Measurements from ENCODE around the gene CHD5.

Gene CHD5

GRCh38 chr1:6107409-6108356 lies 72.4 kb downstream of the CHD5 start:
- no peak for TF ChIP-seq EZH2 (optimal IDR thresholded peaks at IDR 0.05; ENCODE audit: low read depth, low read length)
- TF ChIP-seq CTCF (IDR thresholded peaks at IDR 0.05; ENCODE audit: low read length) = no peak
- TF ChIP-seq EZH2phosphoT487 (IDR thresholded peaks at IDR 0.05; ENCODE audit: low read length) = no peak
- Histone ChIP-seq H3K9me2 (replicated peaks; ENCODE audit: insufficient read depth, low read length) (no peaks in the 10 kb centered on the region), H3K27me3 (replicated peaks; ENCODE audit: insufficient read depth, low read length) (peaks cover 63% of the 10 kb centered on the region), H3K36me3 (replicated peaks; ENCODE audit: insufficient read depth, low read length) (no peaks in the 10 kb centered on the region), H3K27ac (ENCODE audit: low read length) (no peak overlapping the region), H3K4me2 (ENCODE audit: low read depth, low read length) (no peak overlapping the region), H3K79me2 (ENCODE audit: low read length) (no peaks in the 10 kb centered on the region), H3K9me3 (replicated peaks; ENCODE audit: insufficient read depth, low read length) (no peaks in the 10 kb centered on the region), H3K9ac (ENCODE audit: low read length) (no peak overlapping the region), H3K4me3 (ENCODE audit: low read length) (no peak overlapping the region), H3K4me1 (ENCODE audit: low read length) (no peaks in the 10 kb centered on the region), H2AFZ (ENCODE audit: low read length) (no peak overlapping the region), H4K20me1 (ENCODE audit: insufficient read depth, low read length) (no peaks in the 10 kb centered on the region), H3F3A (ENCODE audit: insufficient read depth, low read length) (no peaks in the 10 kb centered on the region)
- DNase-seq = no peak

GRCh38 chr1:6106977-6107376 lies 73.1 kb downstream of the CHD5 start:
- TF ChIP-seq CTCF (IDR thresholded peaks at IDR 0.05; ENCODE audit: low read length) (no peak), EZH2 (optimal IDR thresholded peaks at IDR 0.05; ENCODE audit: low read depth, low read length) (no peak), EZH2phosphoT487 (IDR thresholded peaks at IDR 0.05; ENCODE audit: low read length) (no peak)
- Histone ChIP-seq H3K9ac (ENCODE audit: low read length) (no peak overlapping the region), H3K27ac (ENCODE audit: low read length) (no peak overlapping the region), H3K4me3 (ENCODE audit: low read length) (no peak overlapping the region), H3K9me3 (replicated peaks; ENCODE audit: insufficient read depth, low read length) (no peaks in the 10 kb centered on the region), H3K27me3 (replicated peaks; ENCODE audit: insufficient read depth, low read length) (peaks cover 60% of the 10 kb centered on the region), H3K9me2 (replicated peaks; ENCODE audit: insufficient read depth, low read length) (no peaks in the 10 kb centered on the region), H3K4me1 (ENCODE audit: low read length) (no peaks in the 10 kb centered on the region), H3K4me2 (ENCODE audit: low read depth, low read length) (no peak overlapping the region), H3F3A (ENCODE audit: insufficient read depth, low read length) (no peaks in the 10 kb centered on the region), H3K79me2 (ENCODE audit: low read length) (no peaks in the 10 kb centered on the region), H3K36me3 (replicated peaks; ENCODE audit: insufficient read depth, low read length) (no peaks in the 10 kb centered on the region), H4K20me1 (ENCODE audit: insufficient read depth, low read length) (no peaks in the 10 kb centered on the region), H2AFZ (ENCODE audit: low read length) (no peak overlapping the region)
- no peak for DNase-seq

DNA sequence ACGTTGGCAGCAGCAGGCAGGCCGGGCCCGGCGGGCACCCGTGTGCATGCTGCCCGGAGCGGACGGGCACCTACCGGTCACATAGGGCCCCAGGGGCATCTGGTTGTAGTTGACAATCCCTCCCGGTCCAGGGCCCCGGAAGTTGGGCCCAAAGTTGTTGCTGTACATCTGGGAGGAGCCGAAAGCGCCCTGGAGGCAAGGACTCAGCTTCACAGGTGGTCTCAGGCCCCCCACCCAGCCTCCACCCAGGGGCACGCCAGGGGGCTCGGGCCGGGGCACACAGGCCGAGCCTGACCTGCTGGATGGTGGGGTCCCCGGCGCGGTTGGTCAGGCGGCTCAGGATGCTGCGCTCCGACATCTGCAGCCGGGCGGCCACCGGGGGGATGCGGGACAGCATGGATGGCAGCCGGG lies 73.8 kb downstream of the CHD5 start:
- Histone ChIP-seq H3K36me3 (replicated peaks; ENCODE audit: insufficient read depth, low read length) (no peaks in the 10 kb centered on the region), H3F3A (ENCODE audit: insufficient read depth, low read length) (no peaks in the 10 kb centered on the region), H3K27me3 (replicated peaks; ENCODE audit: insufficient read depth, low read length) (peaks cover 53% of the 10 kb centered on the region), H3K4me1 (ENCODE audit: low read length) (no peaks in the 10 kb centered on the region), H3K9me3 (replicated peaks; ENCODE audit: insufficient read depth, low read length) (no peaks in the 10 kb centered on the region), H2AFZ (ENCODE audit: low read length) (no peak overlapping the region), H4K20me1 (ENCODE audit: insufficient read depth, low read length) (no peaks in the 10 kb centered on the region), H3K27ac (ENCODE audit: low read length) (no peak overlapping the region), H3K4me2 (ENCODE audit: low read depth, low read length) (no peak overlapping the region), H3K4me3 (ENCODE audit: low read length) (no peak overlapping the region), H3K79me2 (ENCODE audit: low read length) (no peaks in the 10 kb centered on the region), H3K9me2 (replicated peaks; ENCODE audit: insufficient read depth, low read length) (no peaks in the 10 kb centered on the region), H3K9ac (ENCODE audit: low read length) (no peak overlapping the region)
- DNase-seq = no peak
- TF ChIP-seq CTCF (IDR thresholded peaks at IDR 0.05; ENCODE audit: low read length) (no peak), EZH2 (optimal IDR thresholded peaks at IDR 0.05; ENCODE audit: low read depth, low read length) (no peak)

Measured in MM.1S (cell line).